ENCODE data around the gene TTLL5. TPM values are rescaled to one million over a fixed set of nuclear protein-coding genes. Genes with fewer than 3 reads are reported as not detected.
A peak's percentile ranks its signal among the peaks of the same experiment; 100 is the strongest.

The TTLL5 gene
- total RNA-seq, 4 donors from 2014 or later: 36.3 to 61.8 (median 36.7) TPM

DNA sequence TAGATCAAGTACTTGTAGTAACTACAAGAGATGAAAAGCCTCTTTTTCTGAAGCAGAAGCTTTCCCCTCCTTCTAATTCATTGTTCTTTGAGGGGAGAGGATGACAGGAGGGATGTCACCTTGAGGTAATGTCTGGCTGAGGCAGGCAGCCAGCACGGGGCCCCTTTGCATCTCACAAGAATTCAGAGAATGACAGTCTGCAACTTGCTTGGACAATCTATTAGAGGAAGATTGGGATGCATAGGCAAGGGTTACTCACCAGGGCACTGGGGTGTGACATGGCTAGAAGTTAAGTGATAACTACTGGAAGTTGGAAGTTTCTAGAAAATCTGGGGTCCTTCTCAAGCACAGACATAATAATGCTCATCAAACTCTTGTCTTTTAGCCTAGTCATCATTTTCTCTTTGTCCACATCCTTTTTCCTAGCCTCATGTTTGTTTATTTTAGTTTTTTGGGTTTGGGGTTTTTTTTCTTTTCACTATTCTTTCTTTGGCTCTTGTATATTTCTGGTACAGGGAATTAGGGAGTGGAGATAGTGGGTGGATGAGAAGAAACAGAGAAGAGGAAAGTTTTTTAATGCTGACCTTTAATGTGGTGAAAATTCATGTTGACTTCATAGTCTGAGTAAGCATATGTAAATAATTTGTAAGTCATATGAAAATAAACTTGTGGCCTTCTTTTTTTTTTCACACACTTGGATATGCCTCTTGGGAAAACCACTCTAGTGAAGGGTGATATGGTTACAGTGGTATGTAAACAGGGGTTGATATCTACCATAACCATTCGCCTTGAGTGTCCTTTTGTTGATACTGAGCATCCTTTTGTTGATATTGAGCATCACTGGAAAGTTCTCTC lies 55.1 kb downstream of the TTLL5 start:
- Histone ChIP-seq H3K4me3 (no peak overlapping the region), H3K27ac (no peak overlapping the region)

DNA sequence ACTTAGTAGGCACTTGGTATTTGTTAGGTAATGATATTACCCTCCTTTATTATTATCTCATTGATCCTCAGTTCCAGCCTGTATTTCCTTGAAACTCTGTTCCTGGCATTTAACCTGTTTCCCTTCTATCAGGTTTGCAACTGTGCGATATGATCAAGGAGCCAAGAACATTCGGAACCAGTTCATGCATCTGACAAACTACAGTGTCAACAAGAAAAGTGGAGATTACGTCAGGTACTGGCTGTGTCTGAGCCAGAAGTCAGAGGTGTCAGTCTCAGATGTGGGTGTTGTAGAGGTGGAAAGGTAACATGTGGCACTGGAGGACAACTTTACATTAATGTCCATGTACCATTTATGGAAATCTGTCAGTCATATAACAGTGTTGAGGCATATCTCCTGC lies 56.7 kb downstream of the TTLL5 start:
- Histone ChIP-seq H3K9me3 (no peaks in the 10 kb centered on the region), H3K36me3 (peaks cover 0 to 11% (median 5%) of the 10 kb centered on the region in 3 donors), H3K27ac (no peak overlapping the region), H3K4me3 (no peak overlapping the region), H3K4me1 (peaks cover 0 to 33% (median 5%) of the 10 kb centered on the region in 4 donors), H3K27me3 (no peaks in the 10 kb centered on the region)
- WGBS, 2 donors: 87 to 92% methylated on average over 3 of the region's 3 CpGs
- DNase-seq (ENCODE audit: low spot score in 2 of 2): no peak
- TF ChIP-seq EP300 (IDR thresholded peaks at IDR 0.05): no peak

More for the DNA sequence above, 55.1 kb downstream of the TTLL5 start:
- no peak for TF ChIP-seq EP300 (IDR thresholded peaks at IDR 0.05)
- TF ChIP-seq POLR2A (IDR thresholded peaks at IDR 0.05): no peak
- TF ChIP-seq, protein P1, sequence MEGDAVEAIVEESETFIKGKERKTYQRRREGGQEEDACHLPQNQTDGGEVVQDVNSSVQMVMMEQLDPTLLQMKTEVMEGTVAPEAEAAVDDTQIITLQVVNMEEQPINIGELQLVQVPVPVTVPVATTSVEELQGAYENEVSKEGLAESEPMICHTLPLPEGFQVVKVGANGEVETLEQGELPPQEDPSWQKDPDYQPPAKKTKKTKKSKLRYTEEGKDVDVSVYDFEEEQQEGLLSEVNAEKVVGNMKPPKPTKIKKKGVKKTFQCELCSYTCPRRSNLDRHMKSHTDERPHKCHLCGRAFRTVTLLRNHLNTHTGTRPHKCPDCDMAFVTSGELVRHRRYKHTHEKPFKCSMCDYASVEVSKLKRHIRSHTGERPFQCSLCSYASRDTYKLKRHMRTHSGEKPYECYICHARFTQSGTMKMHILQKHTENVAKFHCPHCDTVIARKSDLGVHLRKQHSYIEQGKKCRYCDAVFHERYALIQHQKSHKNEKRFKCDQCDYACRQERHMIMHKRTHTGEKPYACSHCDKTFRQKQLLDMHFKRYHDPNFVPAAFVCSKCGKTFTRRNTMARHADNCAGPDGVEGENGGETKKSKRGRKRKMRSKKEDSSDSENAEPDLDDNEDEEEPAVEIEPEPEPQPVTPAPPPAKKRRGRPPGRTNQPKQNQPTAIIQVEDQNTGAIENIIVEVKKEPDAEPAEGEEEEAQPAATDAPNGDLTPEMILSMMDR (IDR thresholded peaks at IDR 0.05): no peak
- Histone ChIP-seq H3K36me3 (peaks cover 0 to 6% (median 5%) of the 10 kb centered on the region in 3 donors), H3K9me3 (no peaks in the 10 kb centered on the region), H3K27me3 (no peaks in the 10 kb centered on the region), H3K4me1 (peaks cover 0 to 45% (median 10%) of the 10 kb centered on the region in 4 donors)
- no peak for DNase-seq (ENCODE audit: low spot score in 2 of 2)
- WGBS, 2 donors: 43 to 47% methylated on average over 2 of the region's 2 CpGs

DNA sequence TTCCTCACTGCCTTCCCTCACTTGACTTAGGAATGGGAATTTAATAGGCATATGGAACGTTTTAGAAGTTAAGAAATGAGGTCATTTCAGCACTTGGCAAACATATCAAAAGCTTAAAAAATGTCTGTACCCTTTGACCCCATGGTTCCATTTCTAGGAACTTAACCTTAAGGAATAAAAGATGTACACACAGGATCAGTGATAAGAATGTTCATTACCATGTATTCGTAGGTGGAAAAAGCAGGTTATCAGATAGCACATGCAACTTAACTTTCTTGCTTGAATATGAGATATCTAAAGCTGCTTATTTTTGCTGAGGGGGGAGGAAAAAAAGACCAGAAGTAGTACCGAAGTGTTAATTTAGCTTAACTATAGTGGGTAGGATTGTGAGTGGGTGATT lies 57.2 kb downstream of the TTLL5 start:
- no peak overlapping the region for H3K27ac ChIP-seq
- no peak for DNase-seq (ENCODE audit: low spot score in 2 of 2)
- H3K9me3 ChIP-seq: no peaks in the 10 kb centered on the region
- no peaks in the 10 kb centered on the region for H3K27me3 ChIP-seq
- 60 to 63% methylated on average over 3 of the region's 3 CpGs for WGBS, 2 donors
- no peak for TF ChIP-seq EP300 (IDR thresholded peaks at IDR 0.05)
- no peak overlapping the region for H3K4me3 ChIP-seq
- peaks cover 0 to 29% (median 5%) of the 10 kb centered on the region in 4 donors for H3K4me1 ChIP-seq
- H3K36me3 ChIP-seq: peaks cover 0 to 15% (median 5%) of the 10 kb centered on the region in 3 donors

DNA sequence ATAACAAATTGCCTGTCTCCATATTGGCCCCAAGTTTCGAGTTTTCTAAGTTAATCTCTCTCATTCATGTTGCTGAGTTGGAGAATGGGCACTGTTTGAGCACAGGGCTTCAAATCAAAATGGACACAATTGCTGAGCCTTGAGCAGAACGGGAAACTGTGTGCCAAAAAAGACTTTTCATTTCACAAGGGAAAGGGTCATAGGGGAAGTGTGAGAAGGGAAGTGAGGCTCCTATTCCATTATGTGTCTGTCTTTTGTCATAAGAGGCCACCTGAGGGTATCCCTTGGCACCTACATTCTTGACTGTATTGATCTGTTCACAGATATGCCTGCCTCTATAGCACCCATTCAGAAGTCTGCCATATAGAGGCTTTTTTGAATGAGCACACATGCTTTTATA lies 59.1 kb downstream of the TTLL5 start:
- Histone ChIP-seq H3K9me3 (no peaks in the 10 kb centered on the region), H3K27ac (peak overlapping the region in 1 of 4 donors; percentile 9), H3K36me3 (peaks cover 0 to 16% (median 5%) of the 10 kb centered on the region in 3 donors), H3K27me3 (no peaks in the 10 kb centered on the region), H3K4me3 (no peak overlapping the region), H3K4me1 (peaks cover 0 to 28% (median 5%) of the 10 kb centered on the region in 4 donors)
- DNase-seq (ENCODE audit: low spot score in 2 of 2): no peak
- TF ChIP-seq, protein P1 (IDR thresholded peaks at IDR 0.05): no peak
- TF ChIP-seq EP300 (IDR thresholded peaks at IDR 0.05): no peak
- TF ChIP-seq POLR2A (IDR thresholded peaks at IDR 0.05): no peak
- 57 to 63% methylated on average over 2 of the region's 2 CpGs for WGBS, 2 donors

DNA sequence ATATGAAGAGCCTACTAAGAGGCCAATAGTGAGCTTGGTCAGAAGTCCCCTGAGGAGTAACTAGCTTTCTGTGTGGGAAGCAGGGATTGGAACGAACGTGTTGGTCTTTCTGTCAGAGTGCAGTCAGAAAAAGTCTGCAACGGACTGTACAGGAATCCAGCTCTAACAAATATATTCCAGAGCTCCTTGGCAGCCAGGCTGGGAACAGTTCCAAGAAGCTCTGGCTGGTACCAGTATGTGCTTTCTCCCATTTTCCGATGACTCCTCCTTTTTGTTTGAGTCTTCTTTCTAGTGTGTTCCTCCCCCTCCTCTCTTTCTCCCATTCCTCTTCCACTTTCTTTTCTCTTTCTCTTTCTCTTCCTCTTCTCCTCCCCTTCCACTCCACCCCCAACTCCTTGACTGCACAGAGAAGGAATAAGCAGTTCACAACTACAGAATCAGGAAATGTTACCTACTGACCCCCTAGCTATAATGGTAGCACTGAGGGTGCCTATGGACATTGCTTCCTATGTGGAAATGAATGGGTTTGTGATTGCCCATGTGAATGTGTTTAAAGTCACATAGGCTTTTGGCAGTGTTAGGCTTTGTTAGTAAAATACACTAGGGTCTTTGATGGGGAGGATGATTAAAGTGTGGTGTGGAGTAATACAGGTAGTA lies 59.9 kb downstream of the TTLL5 start:
- Histone ChIP-seq H3K27me3 (no peaks in the 10 kb centered on the region), H3K4me3 (no peak overlapping the region), H3K9me3 (no peaks in the 10 kb centered on the region), H3K36me3 (peaks cover 0 to 16% (median 5%) of the 10 kb centered on the region in 3 donors), H3K27ac (peak overlapping the region; percentile 0 to 75 (median 41)), H3K4me1 (peaks cover 0 to 27% (median 3%) of the 10 kb centered on the region in 4 donors)
- 7 to 13% methylated on average over 4 of the region's 4 CpGs for WGBS, 2 donors
- peak in 1 of 2 donors; percentile 21 for TF ChIP-seq EP300 (IDR thresholded peaks at IDR 0.05)
- no peak for TF ChIP-seq POLR2A (IDR thresholded peaks at IDR 0.05)
- DNase-seq (ENCODE audit: low spot score in 2 of 2): peak; percentile 25 to 44

DNA sequence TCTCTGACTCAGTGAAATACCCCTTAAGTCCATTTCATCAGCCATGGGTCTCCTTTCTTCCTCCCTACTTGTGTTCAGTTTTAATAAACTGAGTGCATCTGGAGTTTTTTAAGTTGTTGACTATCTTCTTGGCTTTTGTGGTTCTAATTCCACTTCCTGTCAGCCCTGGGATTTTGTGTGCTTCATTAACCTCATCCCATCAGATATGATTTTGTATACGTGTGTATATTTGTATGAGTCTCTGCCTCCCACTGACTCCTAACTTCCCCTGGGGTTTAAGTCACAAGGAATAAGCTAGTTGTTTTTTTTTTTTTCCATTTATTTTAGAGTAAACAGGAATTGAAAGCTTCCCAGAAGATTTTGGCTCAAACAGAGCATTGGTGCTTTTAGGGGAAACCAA lies 62.7 kb downstream of the TTLL5 start:
- peaks cover 0 to 28% (median 5%) of the 10 kb centered on the region in 3 donors for H3K36me3 ChIP-seq
- no peaks in the 10 kb centered on the region for H3K27me3 ChIP-seq
- peaks cover 0 to 24% (median 0%) of the 10 kb centered on the region in 4 donors for H3K4me1 ChIP-seq
- H3K27ac ChIP-seq: no peak overlapping the region
- H3K9me3 ChIP-seq: no peaks in the 10 kb centered on the region
- 50 to 59% methylated on average over 1 of the region's 1 CpG for WGBS, 2 donors
- H3K4me3 ChIP-seq: no peak overlapping the region
- no peak for TF ChIP-seq EP300 (IDR thresholded peaks at IDR 0.05)
- DNase-seq (ENCODE audit: low spot score in 2 of 2): no peak

All from tibial nerve (tissue), 4 donors.